ENCODE measurements around the gene MAP4K5. TPM values are rescaled to one million over a fixed set of nuclear protein-coding genes. Genes with fewer than 3 reads are reported as not detected.

MAP4K5 gene
- total and polyA plus RNA-seq, 4 donors = 55.5 to 91.3 (median 66.7) TPM

GRCh38 chr14:50383618-50384225, 148.6 kb downstream of the MAP4K5 start:
- peak in 2 of 6 donors; percentile 66 to 81 for DNase-seq (ENCODE audit: low read depth in 4 of 6, low spot score in 6 of 6)
- no peak overlapping the region for H3K27ac ChIP-seq (ENCODE audit: low read depth, low read length)
- no CpG with 5 or more reads among the region's 3 CpGs for WGBS (ENCODE audit: insufficient coverage)
- H3K4me1 ChIP-seq (ENCODE audit: control insufficient read depth, insufficient read depth, low read length) = peaks cover 3% of the 10 kb centered on the region
- no peak overlapping the region for H3K4me3 ChIP-seq (ENCODE audit: low read depth, low read length)
- H3K27me3 ChIP-seq (ENCODE audit: control insufficient read depth, insufficient read depth, low read length) = no peaks in the 10 kb centered on the region
- no peaks in the 10 kb centered on the region for H3K36me3 ChIP-seq (ENCODE audit: control insufficient read depth, insufficient read depth, low read length)
- H3K9me3 ChIP-seq (ENCODE audit: control insufficient read depth, insufficient read depth, low read length) = no peaks in the 10 kb centered on the region

- Histone ChIP-seq H3K4me3 (ENCODE audit: low read depth, low read length) (no peak overlapping the region), H3K4me1 (ENCODE audit: control insufficient read depth, insufficient read depth, low read length) (peaks cover 3% of the 10 kb centered on the region), H3K27ac (ENCODE audit: low read depth, low read length) (no peak overlapping the region), H3K36me3 (ENCODE audit: control insufficient read depth, insufficient read depth, low read length) (no peaks in the 10 kb centered on the region), H3K27me3 (ENCODE audit: control insufficient read depth, insufficient read depth, low read length) (no peaks in the 10 kb centered on the region), H3K9me3 (ENCODE audit: control insufficient read depth, insufficient read depth, low read length) (no peaks in the 10 kb centered on the region)
- 94% methylated on average over 11 of the region's 14 CpGs for WGBS (ENCODE audit: insufficient coverage)
- no peak for DNase-seq (ENCODE audit: low read depth in 4 of 6, low spot score in 6 of 6)
Observed at GRCh38 chr14:50381823-50382287, 150.5 kb downstream of the MAP4K5 start.

- H3K27ac ChIP-seq (ENCODE audit: low read depth, low read length) = no peak overlapping the region
- DNase-seq (ENCODE audit: low read depth in 4 of 6, low spot score in 6 of 6) = no peak
- H3K4me3 ChIP-seq (ENCODE audit: low read depth, low read length) = no peak overlapping the region
- peaks cover 3% of the 10 kb centered on the region for H3K4me1 ChIP-seq (ENCODE audit: control insufficient read depth, insufficient read depth, low read length)
- no peaks in the 10 kb centered on the region for H3K27me3 ChIP-seq (ENCODE audit: control insufficient read depth, insufficient read depth, low read length)
- no peaks in the 10 kb centered on the region for H3K9me3 ChIP-seq (ENCODE audit: control insufficient read depth, insufficient read depth, low read length)
- WGBS (ENCODE audit: insufficient coverage) = 93% methylated on average over 1 of the region's 1 CpG
- no peaks in the 10 kb centered on the region for H3K36me3 ChIP-seq (ENCODE audit: control insufficient read depth, insufficient read depth, low read length)
Observed at GRCh38 chr14:50381008-50381407, 151.4 kb downstream of the MAP4K5 start.

- no peaks in the 10 kb centered on the region for H3K36me3 ChIP-seq (ENCODE audit: control insufficient read depth, insufficient read depth, low read length)
- WGBS (ENCODE audit: insufficient coverage) = no CpG with 5 or more reads among the region's 1 CpG
- DNase-seq (ENCODE audit: low read depth in 4 of 6, low spot score in 6 of 6) = no peak
- H3K27me3 ChIP-seq (ENCODE audit: control insufficient read depth, insufficient read depth, low read length) = no peaks in the 10 kb centered on the region
- H3K27ac ChIP-seq (ENCODE audit: low read depth, low read length) = no peak overlapping the region
- H3K4me3 ChIP-seq (ENCODE audit: low read depth, low read length) = no peak overlapping the region
- peaks cover 3% of the 10 kb centered on the region for H3K4me1 ChIP-seq (ENCODE audit: control insufficient read depth, insufficient read depth, low read length)
- H3K9me3 ChIP-seq (ENCODE audit: control insufficient read depth, insufficient read depth, low read length) = no peaks in the 10 kb centered on the region
Observed at GRCh38 chr14:50380455-50380854, 151.9 kb downstream of the MAP4K5 start.

- WGBS (ENCODE audit: insufficient coverage) = 100% methylated on average over 1 of the region's 2 CpGs
- Histone ChIP-seq H3K4me1 (ENCODE audit: control insufficient read depth, insufficient read depth, low read length) (peaks cover 3% of the 10 kb centered on the region), H3K9me3 (ENCODE audit: control insufficient read depth, insufficient read depth, low read length) (no peaks in the 10 kb centered on the region), H3K27me3 (ENCODE audit: control insufficient read depth, insufficient read depth, low read length) (no peaks in the 10 kb centered on the region), H3K36me3 (ENCODE audit: control insufficient read depth, insufficient read depth, low read length) (no peaks in the 10 kb centered on the region), H3K27ac (ENCODE audit: low read depth, low read length) (no peak overlapping the region), H3K4me3 (ENCODE audit: low read depth, low read length) (no peak overlapping the region)
- no peak for DNase-seq (ENCODE audit: low read depth in 4 of 6, low spot score in 6 of 6)
Observed at GRCh38 chr14:50379563-50379962, 152.8 kb downstream of the MAP4K5 start.

- H3K9me3 ChIP-seq (ENCODE audit: control insufficient read depth, insufficient read depth, low read length) = no peaks in the 10 kb centered on the region
- no peak for DNase-seq (ENCODE audit: low read depth in 4 of 6, low spot score in 6 of 6)
- H3K27ac ChIP-seq (ENCODE audit: low read depth, low read length) = no peak overlapping the region
- 86% methylated on average over 1 of the region's 4 CpGs for WGBS (ENCODE audit: insufficient coverage)
- no peaks in the 10 kb centered on the region for H3K36me3 ChIP-seq (ENCODE audit: control insufficient read depth, insufficient read depth, low read length)
- no peaks in the 10 kb centered on the region for H3K4me1 ChIP-seq (ENCODE audit: control insufficient read depth, insufficient read depth, low read length)
- H3K4me3 ChIP-seq (ENCODE audit: low read depth, low read length) = no peak overlapping the region
- no peaks in the 10 kb centered on the region for H3K27me3 ChIP-seq (ENCODE audit: control insufficient read depth, insufficient read depth, low read length)
Observed at GRCh38 chr14:50377550-50378085, 154.8 kb downstream of the MAP4K5 start.

- WGBS (ENCODE audit: insufficient coverage) = 100% methylated on average over 1 of the region's 5 CpGs
- H3K27ac ChIP-seq (ENCODE audit: low read depth, low read length) = no peak overlapping the region
- no peaks in the 10 kb centered on the region for H3K27me3 ChIP-seq (ENCODE audit: control insufficient read depth, insufficient read depth, low read length)
- no peaks in the 10 kb centered on the region for H3K36me3 ChIP-seq (ENCODE audit: control insufficient read depth, insufficient read depth, low read length)
- no peaks in the 10 kb centered on the region for H3K4me1 ChIP-seq (ENCODE audit: control insufficient read depth, insufficient read depth, low read length)
- DNase-seq (ENCODE audit: low read depth in 4 of 6, low spot score in 6 of 6) = no peak
- no peak overlapping the region for H3K4me3 ChIP-seq (ENCODE audit: low read depth, low read length)
- no peaks in the 10 kb centered on the region for H3K9me3 ChIP-seq (ENCODE audit: control insufficient read depth, insufficient read depth, low read length)
Observed at GRCh38 chr14:50375760-50376159, 156.6 kb downstream of the MAP4K5 start.

- no peaks in the 10 kb centered on the region for H3K4me1 ChIP-seq (ENCODE audit: control insufficient read depth, insufficient read depth, low read length)
- H3K9me3 ChIP-seq (ENCODE audit: control insufficient read depth, insufficient read depth, low read length) = no peaks in the 10 kb centered on the region
- no peak overlapping the region for H3K27ac ChIP-seq (ENCODE audit: low read depth, low read length)
- no peak for DNase-seq (ENCODE audit: low read depth in 4 of 6, low spot score in 6 of 6)
- 100% methylated on average over 1 of the region's 3 CpGs for WGBS (ENCODE audit: insufficient coverage)
- H3K4me3 ChIP-seq (ENCODE audit: low read depth, low read length) = no peak overlapping the region
- no peaks in the 10 kb centered on the region for H3K27me3 ChIP-seq (ENCODE audit: control insufficient read depth, insufficient read depth, low read length)
- no peaks in the 10 kb centered on the region for H3K36me3 ChIP-seq (ENCODE audit: control insufficient read depth, insufficient read depth, low read length)
Observed at GRCh38 chr14:50373959-50374358, 158.4 kb downstream of the MAP4K5 start.

GRCh38 chr14:50371546-50371945, 160.8 kb downstream of the MAP4K5 start:
- no peak for DNase-seq (ENCODE audit: low read depth in 4 of 6, low spot score in 6 of 6)
- H3K4me3 ChIP-seq (ENCODE audit: low read depth, low read length) = no peak overlapping the region
- 80% methylated on average over 4 of the region's 4 CpGs for WGBS (ENCODE audit: insufficient coverage)
- no peaks in the 10 kb centered on the region for H3K27me3 ChIP-seq (ENCODE audit: control insufficient read depth, insufficient read depth, low read length)
- no peaks in the 10 kb centered on the region for H3K4me1 ChIP-seq (ENCODE audit: control insufficient read depth, insufficient read depth, low read length)
- H3K9me3 ChIP-seq (ENCODE audit: control insufficient read depth, insufficient read depth, low read length) = no peaks in the 10 kb centered on the region
- no peaks in the 10 kb centered on the region for H3K36me3 ChIP-seq (ENCODE audit: control insufficient read depth, insufficient read depth, low read length)
- no peak overlapping the region for H3K27ac ChIP-seq (ENCODE audit: low read depth, low read length)
